ENCODE results near the gene TTBK1.

DNA sequence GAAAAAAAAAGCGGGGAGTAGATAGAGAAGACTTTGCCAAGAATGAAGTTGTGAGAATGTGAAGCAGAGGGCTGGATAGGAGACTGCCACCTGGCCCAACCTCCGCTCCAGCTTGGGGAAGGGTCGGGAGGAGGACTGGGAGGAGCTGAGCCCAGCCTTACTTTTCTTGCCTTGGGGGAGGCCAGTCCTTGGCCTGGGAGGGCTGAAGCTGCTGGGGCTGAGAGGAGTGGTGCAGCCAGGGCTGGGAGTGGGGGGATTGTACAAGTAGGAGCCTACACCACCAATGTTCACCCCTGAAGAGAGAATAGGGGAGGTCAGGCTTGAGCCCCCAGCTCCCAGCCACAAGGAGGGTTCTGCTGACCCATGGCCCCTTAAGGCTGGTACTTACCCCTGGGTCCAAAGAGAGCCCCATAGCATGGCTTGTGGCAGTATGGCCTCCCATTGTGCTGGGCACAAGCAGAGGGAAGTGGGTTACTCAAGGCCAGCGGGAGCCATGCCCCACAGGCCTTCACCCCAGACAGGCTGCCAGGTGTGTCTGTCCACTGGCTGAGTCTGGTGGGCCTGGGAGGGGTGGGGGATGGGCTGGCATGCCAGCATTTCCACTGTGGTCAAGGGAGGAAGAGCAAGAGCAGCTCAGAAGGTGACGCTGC, 64.3 kb downstream of the TTBK1 start:
- TF ChIP-seq POLR2A (IDR thresholded peaks at IDR 0.05; ENCODE audit: low read length), result no peak
- TF ChIP-seq GATA1 (IDR thresholded peaks at IDR 0.05; ENCODE audit: low read depth, low read length), result no peak
